K562 (cell line): ENCODE results near the gene GNA15. TPM values are rescaled to one million over a fixed set of nuclear protein-coding genes. Genes with fewer than 3 reads are reported as not detected.

Experiments used
- ETV1 ChIP-seq: fragments of 450-650 bp; conservative IDR thresholded peaks from 2 replicates; pipeline ENCODE4 v1.6.1; 2016; ENCODE audit warnings: missing genetic modification characterization, control low read depth, low read depth, missing compliant biosample characterization
- FOSL1 ChIP-seq: fragments of 200-800 bp; sonication (Bioruptor generic); conservative IDR thresholded peaks from 2 replicates; pipeline ENCODE4 v1.6.1; 2016; ENCODE audit warnings: missing genetic modification characterization, missing compliant biosample characterization
- HIVEP1 ChIP-seq: fragments of 250-450 bp; sonication (Bioruptor Pico); IDR thresholded peaks from 2 replicates; pipeline ENCODE4 v1.4.0; 2020; ENCODE audit warnings: mild to moderate bottlenecking
- L3MBTL2 ChIP-seq: fragments of 450-650 bp; IDR thresholded peaks from 2 replicates; pipeline ENCODE4 v1.6.1; 2016; ENCODE audit warnings: mild to moderate bottlenecking, moderate library complexity
- MECOM ChIP-seq: fragments of 250-450 bp; sonication (Bioruptor Pico); IDR thresholded peaks from 2 replicates; pipeline ENCODE4 v1.8.0; 2022; ENCODE audit warnings: inconsistent platforms
- PTBP1 ChIP-seq: fragments of 200-400 bp; formaldehyde crosslinking; IDR thresholded peaks from 2 replicates; pipeline ENCODE4 v1.6.1; 2017; ENCODE audit warnings: low read depth, low read length
- RBBP5 ChIP-seq: fragments of 200-600 bp; sonication (generic); IDR thresholded peaks from 2 replicates; pipeline ENCODE4 v1.6.1; 2012; ENCODE audit warnings: borderline replicate concordance, mild to moderate bottlenecking, low read length, control low read depth, inconsistent platforms; ENCODE audit not compliant: insufficient read depth, poor library complexity, severe bottlenecking
- SP1 ChIP-seq: sonication (generic); formaldehyde crosslinking; IDR thresholded peaks from 2 replicates; pipeline ENCODE4 v1.8.1; 2022; ENCODE audit warnings: mild to moderate bottlenecking, missing genetic modification reagents
- SPI1 ChIP-seq: IDR thresholded peaks from 2 replicates; pipeline ENCODE4 v1.6.1; 2011; ENCODE audit warnings: low read depth, low read length, control low read depth, borderline replicate concordance
- TEAD1 ChIP-seq, 2 experiments: fragments of 450-650 bp in 1 of 2; sonication (generic) in 1 of 2; formaldehyde crosslinking; IDR thresholded peaks; 2 replicates each; pipeline versions ENCODE4 v1.4.0 to v1.8.0; 2020 to 2022; ENCODE audit warnings: mild to moderate bottlenecking in 2 of 2, missing genetic modification reagents in 1 of 2
- TSC22D4 ChIP-seq: fragments of 450-650 bp; IDR thresholded peaks from 2 replicates; pipeline ENCODE4 v1.6.1; 2016; ENCODE audit warnings: missing genetic modification characterization, missing biosample characterization, control low read depth
- ZBTB7A ChIP-seq: IDR thresholded peaks from 2 replicates; pipeline ENCODE4 v1.6.1; 2011; ENCODE audit warnings: low read depth, mild to moderate bottlenecking, low read length, moderate library complexity, borderline replicate concordance; ENCODE audit not compliant: control insufficient read depth
- ZNF766 ChIP-seq: fragments of 200-800 bp; sonication (Bioruptor generic); conservative IDR thresholded peaks from 2 replicates; pipeline ENCODE4 v1.6.1; 2016; ENCODE audit warnings: missing genetic modification characterization, missing compliant biosample characterization
- polyA plus RNA-seq, 8 experiments: library from polyadenylated mRNA; depleted of rRNA in 4 of 8; stranded (reverse) in 5 of 8; unstranded in 3 of 8; fragments of >200 nt; fragmentation: Nextera tagmentation in 2 of 8; fragmentation: Illumina TruSeq in 1 of 8; extraction: Ambion mirVana in 2 of 8; extraction: Trizol in 1 of 8; gene quantifications; 2 replicates each; pipeline versions ENCODE4 v1.2.1 to v1.2.3, GENCODE V29; 2011 to 2014; ENCODE audit warnings: inconsistent platforms in 1 of 8, missing spikeins in 1 of 8
- total RNA-seq, 7 experiments: library from RNA; depleted of rRNA in 6 of 7; stranded (reverse); fragments of >200 nt in 6 of 7; fragmentation: Illumina TruSeq in 2 of 7; extraction: Trizol in 2 of 7; gene quantifications; 2 replicates each; pipeline versions ENCODE4 v1.2.1 to v1.2.3, GENCODE V29; 2011 to 2021; ENCODE audit warnings: low replicate concordance in 1 of 7
- TF ChIP-seq, protein P1 (sequence below): fragments of 450-650 bp; IDR thresholded peaks from 2 replicates; pipeline ENCODE4 v1.6.1; 2016; ENCODE audit warnings: mild to moderate bottlenecking, moderate library complexity
- TF ChIP-seq, protein P2 (sequence below): sonication (generic); formaldehyde crosslinking; IDR thresholded peaks from 2 replicates; pipeline ENCODE4 v1.8.0; 2022; ENCODE audit warnings: mild to moderate bottlenecking, low read depth, missing genetic modification reagents

The GNA15 gene
- total and polyA plus RNA-seq, 9 of the 15 experiments (the other 6 are each of a cell fraction or from before 2014, with no cell fraction given), result 0.03 to 0.24 (median 0.11) TPM; not detected in 1

DNA sequence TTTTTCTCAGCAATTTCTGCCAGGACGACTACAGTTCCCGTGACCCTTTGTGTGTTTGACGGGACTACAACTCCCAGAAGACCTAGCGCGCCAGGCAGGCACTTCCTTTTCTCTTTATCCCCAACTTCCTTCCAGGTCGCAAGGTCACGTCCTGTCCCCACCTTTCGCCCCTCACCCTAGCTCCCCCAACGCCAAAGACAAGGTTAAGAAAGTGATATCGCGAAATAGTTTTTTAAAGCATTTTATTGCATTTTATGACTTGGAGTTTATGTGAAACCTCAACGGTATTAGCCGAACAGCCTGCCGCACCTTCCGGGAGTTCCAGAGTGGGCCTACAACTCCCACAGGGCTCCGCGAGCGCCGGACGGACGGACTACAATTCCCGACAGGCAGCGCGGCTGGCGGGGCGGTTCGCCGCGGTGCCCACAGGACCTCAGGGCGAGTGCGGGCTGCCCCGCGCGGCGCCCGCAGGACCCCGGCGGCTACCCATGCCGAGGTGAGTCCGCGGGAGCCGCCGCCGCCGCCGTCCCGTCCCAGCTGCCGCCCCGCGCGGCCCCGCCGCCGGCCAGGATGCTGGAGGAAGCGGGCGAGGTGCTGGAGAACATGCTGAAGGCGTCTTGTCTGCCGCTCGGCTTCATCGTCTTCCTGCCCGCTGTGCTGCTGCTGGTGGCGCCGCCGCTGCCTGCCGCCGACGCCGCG lies 49.8 kb downstream of the GNA15 start, which contains the start of gene NCLN (continued):
- TF ChIP-seq, protein P1, sequence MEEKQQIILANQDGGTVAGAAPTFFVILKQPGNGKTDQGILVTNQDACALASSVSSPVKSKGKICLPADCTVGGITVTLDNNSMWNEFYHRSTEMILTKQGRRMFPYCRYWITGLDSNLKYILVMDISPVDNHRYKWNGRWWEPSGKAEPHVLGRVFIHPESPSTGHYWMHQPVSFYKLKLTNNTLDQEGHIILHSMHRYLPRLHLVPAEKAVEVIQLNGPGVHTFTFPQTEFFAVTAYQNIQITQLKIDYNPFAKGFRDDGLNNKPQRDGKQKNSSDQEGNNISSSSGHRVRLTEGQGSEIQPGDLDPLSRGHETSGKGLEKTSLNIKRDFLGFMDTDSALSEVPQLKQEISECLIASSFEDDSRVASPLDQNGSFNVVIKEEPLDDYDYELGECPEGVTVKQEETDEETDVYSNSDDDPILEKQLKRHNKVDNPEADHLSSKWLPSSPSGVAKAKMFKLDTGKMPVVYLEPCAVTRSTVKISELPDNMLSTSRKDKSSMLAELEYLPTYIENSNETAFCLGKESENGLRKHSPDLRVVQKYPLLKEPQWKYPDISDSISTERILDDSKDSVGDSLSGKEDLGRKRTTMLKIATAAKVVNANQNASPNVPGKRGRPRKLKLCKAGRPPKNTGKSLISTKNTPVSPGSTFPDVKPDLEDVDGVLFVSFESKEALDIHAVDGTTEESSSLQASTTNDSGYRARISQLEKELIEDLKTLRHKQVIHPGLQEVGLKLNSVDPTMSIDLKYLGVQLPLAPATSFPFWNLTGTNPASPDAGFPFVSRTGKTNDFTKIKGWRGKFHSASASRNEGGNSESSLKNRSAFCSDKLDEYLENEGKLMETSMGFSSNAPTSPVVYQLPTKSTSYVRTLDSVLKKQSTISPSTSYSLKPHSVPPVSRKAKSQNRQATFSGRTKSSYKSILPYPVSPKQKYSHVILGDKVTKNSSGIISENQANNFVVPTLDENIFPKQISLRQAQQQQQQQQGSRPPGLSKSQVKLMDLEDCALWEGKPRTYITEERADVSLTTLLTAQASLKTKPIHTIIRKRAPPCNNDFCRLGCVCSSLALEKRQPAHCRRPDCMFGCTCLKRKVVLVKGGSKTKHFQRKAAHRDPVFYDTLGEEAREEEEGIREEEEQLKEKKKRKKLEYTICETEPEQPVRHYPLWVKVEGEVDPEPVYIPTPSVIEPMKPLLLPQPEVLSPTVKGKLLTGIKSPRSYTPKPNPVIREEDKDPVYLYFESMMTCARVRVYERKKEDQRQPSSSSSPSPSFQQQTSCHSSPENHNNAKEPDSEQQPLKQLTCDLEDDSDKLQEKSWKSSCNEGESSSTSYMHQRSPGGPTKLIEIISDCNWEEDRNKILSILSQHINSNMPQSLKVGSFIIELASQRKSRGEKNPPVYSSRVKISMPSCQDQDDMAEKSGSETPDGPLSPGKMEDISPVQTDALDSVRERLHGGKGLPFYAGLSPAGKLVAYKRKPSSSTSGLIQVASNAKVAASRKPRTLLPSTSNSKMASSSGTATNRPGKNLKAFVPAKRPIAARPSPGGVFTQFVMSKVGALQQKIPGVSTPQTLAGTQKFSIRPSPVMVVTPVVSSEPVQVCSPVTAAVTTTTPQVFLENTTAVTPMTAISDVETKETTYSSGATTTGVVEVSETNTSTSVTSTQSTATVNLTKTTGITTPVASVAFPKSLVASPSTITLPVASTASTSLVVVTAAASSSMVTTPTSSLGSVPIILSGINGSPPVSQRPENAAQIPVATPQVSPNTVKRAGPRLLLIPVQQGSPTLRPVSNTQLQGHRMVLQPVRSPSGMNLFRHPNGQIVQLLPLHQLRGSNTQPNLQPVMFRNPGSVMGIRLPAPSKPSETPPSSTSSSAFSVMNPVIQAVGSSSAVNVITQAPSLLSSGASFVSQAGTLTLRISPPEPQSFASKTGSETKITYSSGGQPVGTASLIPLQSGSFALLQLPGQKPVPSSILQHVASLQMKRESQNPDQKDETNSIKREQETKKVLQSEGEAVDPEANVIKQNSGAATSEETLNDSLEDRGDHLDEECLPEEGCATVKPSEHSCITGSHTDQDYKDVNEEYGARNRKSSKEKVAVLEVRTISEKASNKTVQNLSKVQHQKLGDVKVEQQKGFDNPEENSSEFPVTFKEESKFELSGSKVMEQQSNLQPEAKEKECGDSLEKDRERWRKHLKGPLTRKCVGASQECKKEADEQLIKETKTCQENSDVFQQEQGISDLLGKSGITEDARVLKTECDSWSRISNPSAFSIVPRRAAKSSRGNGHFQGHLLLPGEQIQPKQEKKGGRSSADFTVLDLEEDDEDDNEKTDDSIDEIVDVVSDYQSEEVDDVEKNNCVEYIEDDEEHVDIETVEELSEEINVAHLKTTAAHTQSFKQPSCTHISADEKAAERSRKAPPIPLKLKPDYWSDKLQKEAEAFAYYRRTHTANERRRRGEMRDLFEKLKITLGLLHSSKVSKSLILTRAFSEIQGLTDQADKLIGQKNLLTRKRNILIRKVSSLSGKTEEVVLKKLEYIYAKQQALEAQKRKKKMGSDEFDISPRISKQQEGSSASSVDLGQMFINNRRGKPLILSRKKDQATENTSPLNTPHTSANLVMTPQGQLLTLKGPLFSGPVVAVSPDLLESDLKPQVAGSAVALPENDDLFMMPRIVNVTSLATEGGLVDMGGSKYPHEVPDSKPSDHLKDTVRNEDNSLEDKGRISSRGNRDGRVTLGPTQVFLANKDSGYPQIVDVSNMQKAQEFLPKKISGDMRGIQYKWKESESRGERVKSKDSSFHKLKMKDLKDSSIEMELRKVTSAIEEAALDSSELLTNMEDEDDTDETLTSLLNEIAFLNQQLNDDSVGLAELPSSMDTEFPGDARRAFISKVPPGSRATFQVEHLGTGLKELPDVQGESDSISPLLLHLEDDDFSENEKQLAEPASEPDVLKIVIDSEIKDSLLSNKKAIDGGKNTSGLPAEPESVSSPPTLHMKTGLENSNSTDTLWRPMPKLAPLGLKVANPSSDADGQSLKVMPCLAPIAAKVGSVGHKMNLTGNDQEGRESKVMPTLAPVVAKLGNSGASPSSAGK, result no peak
- TF ChIP-seq TEAD1 (CRISPR knock-in tag; IDR thresholded peaks at IDR 0.05) (peak; percentile 21 to 53; a peak in 1 of 4 replicates), RBBP5 (peak; percentile 92), TSC22D4 (tag) (no peak), PTBP1 (no peak), ETV1 (tag) (peak; percentile 80), SPI1 (0 out of 2 replicates have a peak, but pooled peaks have one; percentile 15), SP1 (CRISPR knock-in tag) (peak; percentile 8; the same call in 1 of the 2 replicates), FOSL1 (tag) (0 out of 2 replicates have a peak, but pooled peaks have one; percentile 32), MECOM (CRISPR knock-in tag) (no peak), ZBTB7A (peak; percentile 67), ZNF766 (peak; percentile 90; the same call in 1 of the 2 replicates), L3MBTL2 (peak; percentile 44; the same call in 1 of the 2 replicates), HIVEP1 (CRISPR knock-in tag) (no peak)
- TF ChIP-seq, protein P2, sequence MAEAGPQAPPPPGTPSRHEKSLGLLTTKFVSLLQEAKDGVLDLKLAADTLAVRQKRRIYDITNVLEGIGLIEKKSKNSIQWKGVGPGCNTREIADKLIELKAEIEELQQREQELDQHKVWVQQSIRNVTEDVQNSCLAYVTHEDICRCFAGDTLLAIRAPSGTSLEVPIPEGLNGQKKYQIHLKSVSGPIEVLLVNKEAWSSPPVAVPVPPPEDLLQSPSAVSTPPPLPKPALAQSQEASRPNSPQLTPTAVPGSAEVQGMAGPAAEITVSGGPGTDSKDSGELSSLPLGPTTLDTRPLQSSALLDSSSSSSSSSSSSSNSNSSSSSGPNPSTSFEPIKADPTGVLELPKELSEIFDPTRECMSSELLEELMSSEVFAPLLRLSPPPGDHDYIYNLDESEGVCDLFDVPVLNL (CRISPR knock-in tag), result no peak
